ENCODE data around the gene CRACDL. TPM values are rescaled to one million over a fixed set of nuclear protein-coding genes. Genes with fewer than 3 reads are reported as not detected.

CRACDL gene
- total RNA-seq, 1 donor from 2014 or later: 6.2 TPM

GRCh38 chr2:98773907-98774306, 162.1 kb downstream of the CRACDL start:
- Mint-ChIP-seq H3K27me3 (no peaks in the 10 kb centered on the region), H3K9me3 (no peaks in the 10 kb centered on the region), H3K4me1 (ENCODE audit: unreplicated experiment) (peaks cover 11% of the 10 kb centered on the region), H3K36me3 (no peaks in the 10 kb centered on the region), H3K27ac (no peak overlapping the region), H3K4me3 (no peak overlapping the region)
- no peak for TF ChIP-seq CTCF (conservative IDR thresholded peaks at IDR 0.05)
- no peak for DNase-seq (ENCODE audit: extremely low spot score, unreplicated experiment)

GRCh38 chr2:98773169-98773568, 162.9 kb downstream of the CRACDL start:
- Mint-ChIP-seq H3K27ac (no peak overlapping the region), H3K36me3 (no peaks in the 10 kb centered on the region), H3K4me3 (no peak overlapping the region), H3K9me3 (no peaks in the 10 kb centered on the region), H3K27me3 (no peaks in the 10 kb centered on the region), H3K4me1 (ENCODE audit: unreplicated experiment) (peaks cover 17% of the 10 kb centered on the region)
- DNase-seq (ENCODE audit: extremely low spot score, unreplicated experiment): no peak
- TF ChIP-seq CTCF (conservative IDR thresholded peaks at IDR 0.05): no peak

GRCh38 chr2:98772536-98772935, 163.5 kb downstream of the CRACDL start:
- Mint-ChIP-seq H3K4me1 (ENCODE audit: unreplicated experiment) (peaks cover 17% of the 10 kb centered on the region), H3K27ac (no peak overlapping the region), H3K27me3 (no peaks in the 10 kb centered on the region), H3K36me3 (no peaks in the 10 kb centered on the region), H3K4me3 (no peak overlapping the region), H3K9me3 (no peaks in the 10 kb centered on the region)
- DNase-seq (ENCODE audit: extremely low spot score, unreplicated experiment): no peak
- no peak for TF ChIP-seq CTCF (conservative IDR thresholded peaks at IDR 0.05)

- DNase-seq (ENCODE audit: extremely low spot score, unreplicated experiment): no peak
- Mint-ChIP-seq H3K27ac (peak overlapping the region; percentile 4), H3K4me3 (no peak overlapping the region), H3K4me1 (ENCODE audit: unreplicated experiment) (peaks cover 17% of the 10 kb centered on the region), H3K27me3 (no peaks in the 10 kb centered on the region), H3K36me3 (no peaks in the 10 kb centered on the region), H3K9me3 (no peaks in the 10 kb centered on the region)
- no peak for TF ChIP-seq CTCF (conservative IDR thresholded peaks at IDR 0.05)
Observed at GRCh38 chr2:98771721-98772524, 164.1 kb downstream of the CRACDL start.

- Mint-ChIP-seq H3K9me3 (no peaks in the 10 kb centered on the region), H3K4me3 (no peak overlapping the region), H3K27me3 (no peaks in the 10 kb centered on the region), H3K36me3 (no peaks in the 10 kb centered on the region), H3K4me1 (ENCODE audit: unreplicated experiment) (peaks cover 17% of the 10 kb centered on the region), H3K27ac (no peak overlapping the region)
- no peak for DNase-seq (ENCODE audit: extremely low spot score, unreplicated experiment)
- no peak for TF ChIP-seq CTCF (conservative IDR thresholded peaks at IDR 0.05)
Observed at GRCh38 chr2:98771264-98771663, 164.8 kb downstream of the CRACDL start.

Data from type B pancreatic cell (in vitro differentiated cells).